HEK293T (cell line): ENCODE measurements around the gene PDCD1LG2.

Experiments used
- CTBP1 ChIP-seq: fragments of 450-650 bp; IDR thresholded peaks from 2 replicates; pipeline ENCODE4 v1.6.1; 2016; ENCODE audit warnings: borderline replicate concordance
- FOXM1 ChIP-seq: fragments of 450-650 bp; IDR thresholded peaks from 2 replicates; pipeline ENCODE4 v1.6.1; 2017; ENCODE audit warnings: mild to moderate bottlenecking, borderline replicate concordance
- NFRKB ChIP-seq: fragments of 450-650 bp; IDR thresholded peaks from 2 replicates; pipeline ENCODE4 v1.6.1; 2016; ENCODE audit warnings: mild to moderate bottlenecking, moderate library complexity

- TF ChIP-seq NFRKB (no peak), CTBP1 (no peak), FOXM1 (no peak)
These were observed 9.7 kb upstream of the PDCD1LG2 start for GRCh38 chr9:5500441-5501235.
